A549 (cell line): ENCODE data around the gene CBR3. TPM values are rescaled to one million over a fixed set of nuclear protein-coding genes. Genes with fewer than 3 reads are reported as not detected.

Experiments
- ATAC-seq, 2 experiments: fragments of 200-7000 bp in 1 of 2; fragments of >200 bp in 1 of 2; cut with Nextera tagmentation in 1 of 2; cut with Tn5 transposase in 1 of 2; 3 replicates each; pipeline versions ENCODE4 v1.8.0 to v1.9.1; 2018 to 2020; ENCODE audit warnings: mild to moderate bottlenecking in 1 of 2, moderate library complexity in 1 of 2
- CTCF ChIA-PET: fragments of 300-600 bp; sonication (Branson Sonifier 250); formaldehyde crosslinking; extraction: SDS; loops from one replicate; lab custom pipeline; 2021; ENCODE audit warnings: antibody characterized with exemption, inconsistent platforms; lab: Yijun Ruan, JAX
- POLR2A ChIA-PET: fragments of 350-600 bp; formaldehyde crosslinking; extraction: SDS; loops from one replicate; lab custom pipeline; 2021; ENCODE audit warnings: antibody characterized with exemption, inconsistent platforms; lab: Yijun Ruan, JAX
- DNase-seq, 2 experiments: peaks; one replicate each; pipeline versions ENCODE4 v3.0.0 to v3.0.0-alpha.2; 2011 to 2016; ENCODE audit warnings: low read depth in 1 of 2, low spot score in 1 of 2
- FAIRE-seq: peaks from 2 replicates; lab custom pipeline; 2011; peaks lifted over from hg19 to GRCh38; lab: Jason Lieb, UNC
- H3K27ac ChIP-seq, 2 experiments: fragments of >200 bp; sonication (Bioruptor Twin); formaldehyde crosslinking; 3 replicates each; pipeline ENCODE4 v1.5.1; 2016 to 2017
- H3K4me1 ChIP-seq: fragments of >200 bp; sonication (Bioruptor Twin); formaldehyde crosslinking; 3 replicates; pipeline ENCODE4 v1.6.1; 2016
- H3K4me2 ChIP-seq: fragments of >200 bp; sonication (Bioruptor Twin); formaldehyde crosslinking; 3 replicates; pipeline ENCODE4 v1.6.1; 2016
- H3K4me3 ChIP-seq: fragments of >200 bp; sonication (Bioruptor Twin); formaldehyde crosslinking; 3 replicates; pipeline ENCODE4 v1.5.1; 2016
- H3K9me3 ChIP-seq: fragments of >200 bp; sonication (Bioruptor Twin); formaldehyde crosslinking; 3 replicates; pipeline ENCODE4 v1.6.1; 2016
- ATOH8 ChIP-seq: fragments of 250-450 bp; sonication (Bioruptor Pico); IDR thresholded peaks from 2 replicates; pipeline ENCODE4 v1.5.0; 2020; ENCODE audit warnings: low read depth, mild to moderate bottlenecking, moderate library complexity
- BHLHE40 ChIP-seq: IDR thresholded peaks from 2 replicates; pipeline ENCODE4 v1.6.1; 2012; ENCODE audit warnings: low read depth, low read length, inconsistent platforms
- CBX2 ChIP-seq: fragments of 200-600 bp; sonication (generic); IDR thresholded peaks from 2 replicates; pipeline ENCODE4 v1.6.1; 2016; ENCODE audit warnings: low read depth, mild to moderate bottlenecking, borderline replicate concordance
- CHD4 ChIP-seq: fragments of 200-600 bp; sonication (generic); IDR thresholded peaks from 2 replicates; pipeline ENCODE4 v1.6.1; 2016; ENCODE audit warnings: antibody characterized with exemption, mild to moderate bottlenecking, borderline replicate concordance
- CTCF ChIP-seq: fragments of >200 bp; sonication (Bioruptor Twin); formaldehyde crosslinking; IDR thresholded peaks from 3 replicates; pipeline ENCODE4 v1.5.1; 2016
- E2F6 ChIP-seq: IDR thresholded peaks from 2 replicates; pipeline ENCODE4 v1.6.1; 2012; ENCODE audit warnings: low read depth, borderline replicate concordance
- EHF ChIP-seq: fragments of 250-450 bp; sonication (Bioruptor Pico); IDR thresholded peaks from 2 replicates; pipeline ENCODE4 v1.5.0; 2020; ENCODE audit warnings: mild to moderate bottlenecking
- EHMT2 ChIP-seq: fragments of 200-600 bp; sonication (generic); IDR thresholded peaks from 2 replicates; pipeline ENCODE4 v1.6.1; 2016; ENCODE audit warnings: antibody characterized with exemption, low read depth, mild to moderate bottlenecking, moderate library complexity
- ELK1 ChIP-seq: fragments of 150-350 bp; IDR thresholded peaks from 2 replicates; pipeline ENCODE4 v1.6.1; 2014; ENCODE audit warnings: low read depth, mild to moderate bottlenecking, low read length
- ESRRA ChIP-seq: fragments of 150-350 bp; IDR thresholded peaks from 2 replicates; pipeline ENCODE4 v1.6.1; 2014; ENCODE audit warnings: mild to moderate bottlenecking, low read length, borderline replicate concordance
- FOSB ChIP-seq: fragments of 250-450 bp; sonication (Bioruptor Pico); IDR thresholded peaks from 2 replicates; pipeline ENCODE4 v1.5.0; 2020; ENCODE audit warnings: mild to moderate bottlenecking, moderate library complexity
- GATA3 ChIP-seq: IDR thresholded peaks from 2 replicates; pipeline ENCODE4 v1.6.1; 2012; ENCODE audit warnings: borderline replicate concordance
- HDAC2 ChIP-seq: fragments of 200-600 bp; sonication (generic); IDR thresholded peaks from 2 replicates; pipeline ENCODE4 v1.6.1; 2016
- HEYL ChIP-seq: fragments of 250-450 bp; sonication (Bioruptor Pico); IDR thresholded peaks from 2 replicates; pipeline ENCODE4 v1.8.0; 2021; ENCODE audit warnings: mild to moderate bottlenecking, moderate library complexity
- HOXA7 ChIP-seq: fragments of 250-450 bp; sonication (Bioruptor Pico); IDR thresholded peaks from 2 replicates; pipeline ENCODE4 v1.5.0; 2020; ENCODE audit warnings: mild to moderate bottlenecking, moderate library complexity
- HOXB13 ChIP-seq: fragments of 250-450 bp; sonication (Bioruptor Pico); IDR thresholded peaks from 2 replicates; pipeline ENCODE4 v1.5.0; 2020; ENCODE audit warnings: low read depth, mild to moderate bottlenecking, moderate library complexity
- JUNB ChIP-seq: fragments of >200 bp; sonication (Bioruptor Twin); formaldehyde crosslinking; IDR thresholded peaks from 2 replicates; pipeline ENCODE4 v1.6.1; 2016
- KDM1A ChIP-seq: fragments of 200-600 bp; sonication (generic); IDR thresholded peaks from 2 replicates; pipeline ENCODE4 v1.6.1; 2016; ENCODE audit warnings: low read depth, mild to moderate bottlenecking
- KDM5A ChIP-seq: fragments of 200-600 bp; sonication (generic); IDR thresholded peaks from 2 replicates; pipeline ENCODE4 v1.6.1; 2016; ENCODE audit warnings: antibody characterized with exemption, mild to moderate bottlenecking
- MAFK ChIP-seq: fragments of 450-650 bp; IDR thresholded peaks from 2 replicates; pipeline ENCODE4 v1.6.1; 2014; ENCODE audit not compliant: partially characterized antibody
- MAX ChIP-seq: IDR thresholded peaks from 2 replicates; pipeline ENCODE4 v1.6.1; 2012
- MAZ ChIP-seq: fragments of 150-350 bp; IDR thresholded peaks from 2 replicates; pipeline ENCODE4 v1.6.1; 2014; ENCODE audit warnings: antibody characterized with exemption, low read depth, low read length, borderline replicate concordance
- POLR2AphosphoS2 ChIP-seq: conservative IDR thresholded peaks from 2 replicates; pipeline ENCODE4 v1.6.1; 2012; ENCODE audit warnings: low read length, improper control_type of control experiment, inconsistent platforms
- RCOR1 ChIP-seq: fragments of 150-350 bp; IDR thresholded peaks from 2 replicates; pipeline ENCODE4 v1.6.1; 2014; ENCODE audit warnings: antibody characterized with exemption, low read length, low read depth
- RFX5 ChIP-seq: fragments of 450-650 bp; IDR thresholded peaks from 2 replicates; pipeline ENCODE4 v1.7.1; 2014; ENCODE audit warnings: antibody characterized with exemption, mild to moderate bottlenecking, moderate library complexity
- RNF2 ChIP-seq: fragments of 200-600 bp; sonication (generic); IDR thresholded peaks from 2 replicates; pipeline ENCODE4 v1.6.1; 2016; ENCODE audit warnings: low read depth, mild to moderate bottlenecking, antibody characterized with exemption, moderate library complexity, borderline replicate concordance
- TFCP2L1 ChIP-seq: fragments of 250-450 bp; sonication (Bioruptor Pico); IDR thresholded peaks from 2 replicates; pipeline ENCODE4 v1.5.0; 2021; ENCODE audit warnings: mild to moderate bottlenecking
- ZSCAN20 ChIP-seq: fragments of 250-450 bp; sonication (Bioruptor Pico); IDR thresholded peaks from 2 replicates; pipeline ENCODE4 v1.8.0; 2022; ENCODE audit warnings: mild to moderate bottlenecking, moderate library complexity
- WGBS: methylation state at CpG from one replicate; pipeline ENCODE4 v1.1.6; 2017; ENCODE audit errors: missing lambda C conversion rate; 5-methylcytosine and 5-hydroxymethylcytosine counted together
- polyA plus RNA-seq, 4 experiments: library from polyadenylated mRNA; depleted of rRNA in 3 of 4; stranded (reverse); fragments of >200 nt; fragmentation: RNase III in 1 of 4; extraction: RNeasy Plus Mini Kit Qiagen cat#74134 plus additional on column Dnase treatment in 1 of 4; gene quantifications; 2 replicates in 3 of 4; 3 replicates in 1 of 4; pipeline ENCODE4 v1.2.3, GENCODE V29; 2011 to 2017

Gene CBR3
- polyA plus RNA-seq, 2 of the 4 experiments (the other 2 are of a cell fraction), result 5.9 to 6.1 TPM

GRCh38 chr21:36169470-36170128 lies 34.7 kb downstream of the CBR3 start:
- Histone ChIP-seq H3K27ac (no peak overlapping the region), H3K4me1 (peaks cover 2% of the 10 kb centered on the region; the same call in 2 of the 3 replicates), H3K9me3 (no peaks in the 10 kb centered on the region), H3K4me3 (no peak overlapping the region), H3K4me2 (no peak overlapping the region)
- TF ChIP-seq RFX5 (no peak), EHF (CRISPR knock-in tag) (no peak), ZSCAN20 (CRISPR knock-in tag) (no peak), HEYL (CRISPR knock-in tag) (no peak), HOXB13 (no peak), E2F6 (no peak), GATA3 (no peak), RCOR1 (no peak), EHMT2 (no peak), JUNB (no peak), MAX (no peak), HOXA7 (CRISPR knock-in tag) (no peak), CTCF (no peak), MAFK (no peak)
- POLR2A ChIA-PET, result no interaction called here
- WGBS, result 94% methylated on average over 17 of the region's 19 CpGs
- ATAC-seq, result peak in 1 of 2 experiments; percentile 57; a peak in 3 of 6 replicates
- DNase-seq, result no peak
- CTCF ChIA-PET, result interaction anchor here (0.6 kb wide), 1 partner anchor 91 kb away, joined by 4 read pairs; no protein-coding TSS in a partner anchor
- FAIRE-seq, result no peak

- WGBS, result 98% methylated on average over 4 of the region's 6 CpGs
- CTCF ChIA-PET, result interaction anchor here (1.0 kb wide), 1 partner anchor 46 kb away, joined by 3 read pairs; no protein-coding TSS in a partner anchor
- no peak for DNase-seq
These were observed 35.9 kb downstream of the CBR3 start for GRCh38 chr21:36170823-36171222.

GRCh38 chr21:36171336-36171735 lies 36.5 kb downstream of the CBR3 start:
- WGBS, result 83% methylated on average over 5 of the region's 5 CpGs
- POLR2A ChIA-PET, result no interaction called here
- H3K4me1 ChIP-seq, result no peaks in the 10 kb centered on the region
- H3K4me3 ChIP-seq, result no peak overlapping the region
- no peak overlapping the region for H3K27ac ChIP-seq
- DNase-seq (no peak), FAIRE-seq (no peak), ATAC-seq (no peak)
- CTCF ChIA-PET, result interaction anchor here (1.0 to 2.5 kb wide), 2 partner anchors 39 to 46 kb away, joined by 3 to 10 read pairs; no protein-coding TSS in a partner anchor
- H3K9me3 ChIP-seq, result no peaks in the 10 kb centered on the region
- no peak overlapping the region for H3K4me2 ChIP-seq
- TF ChIP-seq RCOR1 (no peak), POLR2AphosphoS2 (no peak), ATOH8 (CRISPR knock-in tag) (no peak), ESRRA (no peak), BHLHE40 (no peak), KDM5A (no peak), MAZ (no peak), JUNB (no peak), CTCF (no peak), TFCP2L1 (CRISPR knock-in tag) (no peak), CHD4 (no peak)

More at GRCh38 chr21:36170823-36171222, 35.9 kb downstream of the CBR3 start:
- ATAC-seq (no peak), FAIRE-seq (no peak)
- Histone ChIP-seq H3K4me1 (no peaks in the 10 kb centered on the region), H3K27ac (no peak overlapping the region), H3K4me2 (no peak overlapping the region), H3K9me3 (no peaks in the 10 kb centered on the region), H3K4me3 (no peak overlapping the region)
- POLR2A ChIA-PET, result no interaction called here
- TF ChIP-seq ESRRA, result no peak
- no peak for TF ChIP-seq CBX2
- TF ChIP-seq KDM1A, result no peak
- TF ChIP-seq ELK1, result no peak
- TF ChIP-seq JUNB, result no peak
- no peak for TF ChIP-seq HDAC2
- no peak for TF ChIP-seq RFX5
- no peak for TF ChIP-seq FOSB
- no peak for TF ChIP-seq BHLHE40
- TF ChIP-seq RNF2, result no peak
- TF ChIP-seq TFCP2L1 (CRISPR knock-in tag), result no peak
- TF ChIP-seq HOXB13, result no peak
